HG03045 (cell line): ENCODE measurements around the gene RILPL1.
"Not testable (repeated sequence)": the region's sequence is repeated elsewhere in the genome, so short reads cannot be mapped to it uniquely, and the experiment has no call there.

Experiments
- ATAC-seq: cut with Tn5 transposase; IDR thresholded peaks from one replicate; pipeline ENCODE4 v1.9.1; 2021; ENCODE audit warnings: mild to moderate bottlenecking, moderate library complexity; ENCODE audit not compliant: unreplicated experiment

Gene RILPL1

GRCh38 chr12:123471374-123472068, 62.0 kb downstream of the RILPL1 start:
- no peak for ATAC-seq

GRCh38 chr12:123469978-123470377, 63.5 kb downstream of the RILPL1 start:
- ATAC-seq, result no peak

- no peak for ATAC-seq
Observed at GRCh38 chr12:123468786-123469185, 64.7 kb downstream of the RILPL1 start.

- no peak for ATAC-seq
Observed at GRCh38 chr12:123465084-123465483, 68.4 kb downstream of the RILPL1 start.

- ATAC-seq, result not testable (repeated sequence)
Observed at GRCh38 chr12:123463174-123463573, 70.3 kb downstream of the RILPL1 start.

GRCh38 chr12:123457980-123458779, 75.3 kb downstream of the RILPL1 start, which contains the start of gene SNRNP35:
Gene SNRNP35 (plus strand): TSS chr12:123458139. CDS start chr12:123465541, 7,402 bp downstream.
- ATAC-seq, result no peak

GRCh38 chr12:123453165-123453564, 80.4 kb downstream of the RILPL1 start:
- no peak for ATAC-seq

GRCh38 chr12:123452276-123452550, 81.3 kb downstream of the RILPL1 start:
- ATAC-seq, result not testable (repeated sequence)

GRCh38 chr12:123450636-123451035, 82.9 kb downstream of the RILPL1 start:
- ATAC-seq, result no peak

- no peak for ATAC-seq
Observed at GRCh38 chr12:123449856-123450255, 83.7 kb downstream of the RILPL1 start.

- ATAC-seq, result no peak
Observed at GRCh38 chr12:123449249-123449733, 84.2 kb downstream of the RILPL1 start.

- ATAC-seq, result no peak
Observed at GRCh38 chr12:123446333-123446713, 87.2 kb downstream of the RILPL1 start.

GRCh38 chr12:123445388-123446332, 87.9 kb downstream of the RILPL1 start:
- ATAC-seq, result no peak

- no peak for ATAC-seq
Observed at GRCh38 chr12:123444092-123445026, 89.2 kb downstream of the RILPL1 start.

GRCh38 chr12:123442774-123443173, 90.7 kb downstream of the RILPL1 start:
- ATAC-seq, result no peak

- ATAC-seq, result peak; percentile 30
Observed at GRCh38 chr12:123441523-123442164, 91.9 kb downstream of the RILPL1 start.

GRCh38 chr12:123436017-123436964, 97.2 kb downstream of the RILPL1 start, which contains the start of gene RILPL2:
Gene RILPL2 (minus strand): TSS chr12:123436684. CDS start chr12:123436420, 264 bp downstream.
- ATAC-seq, result peak; percentile 76

GRCh38 chr12:123435636-123436016, 97.9 kb downstream of the RILPL1 start:
- ATAC-seq, result no peak
